Heart right ventricle (tissue), 16 donors: Measurements from ENCODE around the gene KRT83. TPM values are rescaled to one million over a fixed set of nuclear protein-coding genes. Genes with fewer than 3 reads are reported as not detected.

ENCODE experiments used
- ATAC-seq, 8 donors: fragments of 200-7000 bp; cut with Tn5 transposase; one replicate each; pipeline ENCODE4 v1.9.1; 2020; ENCODE audit warnings: mild to moderate bottlenecking in 8 of 8, moderate library complexity in 8 of 8, moderate number of reproducible peaks in 1 of 8
- DNase-seq, 2 donors: peaks; one replicate each; pipeline ENCODE4 v3.0.0-alpha.2; 2020
- H3K27ac ChIP-seq, 10 donors: fragments of 200-600 bp; sonication (generic) in 2 of 10; one replicate each; pipeline versions ENCODE4 v1.5.0 to v1.8.0; 2020 to 2022; ENCODE audit warnings: mild to moderate bottlenecking in 3 of 10
- H3K27me3 ChIP-seq, 7 donors: fragments of 200-600 bp; one replicate each; pipeline ENCODE4 v1.8.0; 2021 to 2022; ENCODE audit warnings: mild to moderate bottlenecking in 2 of 7
- H3K36me3 ChIP-seq, 9 donors: fragments of 200-600 bp; sonication (generic) in 1 of 9; one replicate each; pipeline versions ENCODE4 v1.5.0 to v1.8.0; 2020 to 2022; ENCODE audit warnings: mild to moderate bottlenecking in 2 of 9
- H3K4me1 ChIP-seq, 9 donors: fragments of 200-600 bp; sonication (generic) in 1 of 9; one replicate each; pipeline versions ENCODE4 v1.5.0 to v1.8.0; 2020 to 2022; ENCODE audit warnings: mild to moderate bottlenecking in 4 of 9
- H3K4me3 ChIP-seq, 10 donors: fragments of 200-600 bp; sonication (generic) in 2 of 10; one replicate each; pipeline versions ENCODE4 v1.5.0 to v1.8.0; 2020 to 2022; ENCODE audit warnings: mild to moderate bottlenecking in 7 of 10, moderate library complexity in 2 of 10
- H3K9me3 ChIP-seq, 11 donors: fragments of 200-600 bp in 10 of 11; sonication (generic) in 2 of 11; one replicate each; pipeline versions ENCODE4 v1.5.0 to v1.8.0; 2013 to 2022; ENCODE audit warnings: mild to moderate bottlenecking in 2 of 11, control low read depth in 1 of 11, moderate library complexity in 1 of 11
- WGBS, 2 donors: extraction: QIAGEN DNeasy Blood & Tissue Kit; methylation state at CpG; one replicate each; pipeline ENCODE4 v1.1.7; 2013; ENCODE audit warnings: inconsistent platforms in 1 of 2; 5-methylcytosine and 5-hydroxymethylcytosine counted together
- intact Hi-C, 10 donors: fragments of 100-400 bp; cut with DNase I; formaldehyde crosslinking; loops; one replicate each; pipeline versions ENCODE4 v1.11.1 to v1.14.2; 2022
- polyA plus RNA-seq, 2 donors: library from polyadenylated mRNA; stranded (reverse); fragments of 200-250 nt; gene quantifications; one replicate each; pipeline ENCODE4 v1.2.3, GENCODE V29; 2013
- total RNA-seq, 10 donors: library from RNA; stranded (reverse); fragmentation: NEBNext Ultra II Directional in 3 of 10; extraction: Animal tissue kit (Norgen Biotek cat#: 25700) in 3 of 10; gene quantifications; one replicate each; pipeline versions ENCODE4 v1.2.1 to v1.2.4, GENCODE V29; 2021 to 2023
- TF ChIP-seq, protein P1 (sequence below), 9 donors: fragments of 200-600 bp; sonication (generic) in 2 of 9; IDR thresholded peaks; one replicate each; pipeline versions ENCODE4 v1.5.0 to v1.8.0; 2021 to 2022; ENCODE audit warnings: antibody characterized with exemption in 9 of 9, mild to moderate bottlenecking in 5 of 9, moderate library complexity in 1 of 9
- donor health status: Arrhythmogenic right ventricular cardiomyopathy.
- donor health status: ischemic (EF 13 %, LVEDD 7.1; RV severe dilation, severe dysfunction).
- donor health status: healthy with polysubstance abuse.
- donor health status: DM: no; HTN: yes; CAD: no.
- donor health status: DM: no; HTN: no; CAD: no.
- donor health status: ischemic (EF 25% LVEDD 6.9; RV normal size, moderate dysfunction).
- donor health status: ischemic (EF 25% LVEDD 5.7; RV mildly dilated, moderate dysfunction).
- donor health status: healthy.
- donor health status: DM: yes; HTN: yes; CAD: no.
- donor health status: Ischemic cardiomyopathy.
- donor health status: ischemic (EF 35%, LVEDD 5.7; RV mildly dilated, moderate dysfunction).
- donor health status: nonischemic (EF 11% LVEDD 7.7; RV severe dilation, severe dysfunction).
- donor health status: DM: yes; HTN: yes; CAD: no.
- donor health status: PGD.
- donor health status: ischemic (EF 29% LVEDD 5.4; RV normal size, mild dysfunction).
- donor health status: nonischemic (EF 23%, LVEDD 6.1; RV moderate dilation, normal function).

KRT83 gene
- total and polyA plus RNA-seq, 12 donors = not detected

DNA sequence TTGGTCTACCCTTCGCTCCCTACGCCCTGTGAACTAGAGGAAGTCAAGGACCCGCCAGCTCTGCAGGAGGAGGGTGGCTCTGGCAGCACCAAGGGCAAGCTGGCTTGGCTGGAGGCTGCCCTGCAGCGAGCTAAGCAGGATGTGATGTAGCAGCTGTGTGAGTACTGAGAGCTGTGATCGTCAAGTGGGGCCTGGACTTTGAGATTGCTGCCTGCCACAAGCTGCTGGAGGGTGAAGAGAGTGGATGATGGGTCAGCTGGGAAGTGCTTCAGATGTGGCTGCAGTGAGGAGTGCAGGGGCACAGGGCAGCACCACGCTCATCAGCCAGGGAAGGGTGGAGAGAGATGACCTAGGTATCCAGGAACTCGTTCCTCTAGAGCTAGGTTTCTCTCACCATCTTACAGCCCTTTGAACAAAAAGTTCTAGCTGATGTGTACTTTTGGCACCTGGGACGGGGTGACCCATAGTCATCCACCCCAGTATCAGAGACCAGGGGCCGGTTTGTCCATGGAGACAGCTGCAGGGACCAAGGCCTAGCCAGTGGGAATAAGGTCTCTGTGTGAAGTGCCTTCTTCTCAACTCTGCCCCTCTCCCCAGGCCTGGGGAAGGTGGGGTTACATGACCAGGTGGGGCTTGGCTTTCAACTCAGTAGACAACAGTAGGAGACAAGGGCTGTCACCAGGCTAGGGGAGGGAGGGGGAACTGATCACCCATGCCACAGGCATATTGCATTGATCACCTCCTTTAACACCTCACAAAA, 43.5 kb downstream of the KRT83 start:
- H3K27me3 ChIP-seq = peaks cover 0 to 55% (median 27%) of the 10 kb centered on the region in 7 donors
- TF ChIP-seq, protein P1, sequence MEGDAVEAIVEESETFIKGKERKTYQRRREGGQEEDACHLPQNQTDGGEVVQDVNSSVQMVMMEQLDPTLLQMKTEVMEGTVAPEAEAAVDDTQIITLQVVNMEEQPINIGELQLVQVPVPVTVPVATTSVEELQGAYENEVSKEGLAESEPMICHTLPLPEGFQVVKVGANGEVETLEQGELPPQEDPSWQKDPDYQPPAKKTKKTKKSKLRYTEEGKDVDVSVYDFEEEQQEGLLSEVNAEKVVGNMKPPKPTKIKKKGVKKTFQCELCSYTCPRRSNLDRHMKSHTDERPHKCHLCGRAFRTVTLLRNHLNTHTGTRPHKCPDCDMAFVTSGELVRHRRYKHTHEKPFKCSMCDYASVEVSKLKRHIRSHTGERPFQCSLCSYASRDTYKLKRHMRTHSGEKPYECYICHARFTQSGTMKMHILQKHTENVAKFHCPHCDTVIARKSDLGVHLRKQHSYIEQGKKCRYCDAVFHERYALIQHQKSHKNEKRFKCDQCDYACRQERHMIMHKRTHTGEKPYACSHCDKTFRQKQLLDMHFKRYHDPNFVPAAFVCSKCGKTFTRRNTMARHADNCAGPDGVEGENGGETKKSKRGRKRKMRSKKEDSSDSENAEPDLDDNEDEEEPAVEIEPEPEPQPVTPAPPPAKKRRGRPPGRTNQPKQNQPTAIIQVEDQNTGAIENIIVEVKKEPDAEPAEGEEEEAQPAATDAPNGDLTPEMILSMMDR (IDR thresholded peaks at IDR 0.05) = no peak
- intact Hi-C loops = loop anchor here in 5 of 10 donors (5.0 to 10.0 kb wide), 5 partner anchors 60 to 120 kb away; no protein-coding TSS in a partner anchor
- H3K4me1 ChIP-seq = peaks cover 0 to 32% (median 10%) of the 10 kb centered on the region in 9 donors
- H3K4me3 ChIP-seq = no peak overlapping the region
- ATAC-seq (no peak), DNase-seq (no peak)
- no peaks in the 10 kb centered on the region for H3K36me3 ChIP-seq
- H3K27ac ChIP-seq = no peak overlapping the region
- no peaks in the 10 kb centered on the region for H3K9me3 ChIP-seq
- WGBS, 2 donors = 87% methylated on average over 9 of the region's 9 CpGs

DNA sequence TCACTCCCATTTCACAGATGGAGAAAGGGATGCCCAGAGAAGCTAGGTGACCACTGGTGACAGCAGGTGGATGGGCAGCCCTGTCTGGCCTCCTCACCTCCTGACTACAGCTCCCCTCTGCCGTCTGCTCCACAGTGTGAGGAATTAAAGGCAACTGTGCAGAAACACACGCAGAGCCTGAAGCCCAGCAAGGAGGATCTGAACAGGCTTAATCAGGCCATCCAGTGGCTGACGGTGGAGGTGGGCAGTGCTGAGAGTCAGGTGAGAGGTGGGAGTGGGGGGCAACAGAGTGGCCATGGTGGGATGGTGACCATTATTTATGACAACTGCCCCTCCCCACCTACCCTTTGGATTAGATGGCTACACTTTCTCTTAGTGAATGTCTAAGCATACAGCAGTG, 45.5 kb downstream of the KRT83 start:
- TF ChIP-seq, protein P1 (IDR thresholded peaks at IDR 0.05) = no peak
- intact Hi-C loops = loop anchor here in 5 of 10 donors (5.0 to 10.0 kb wide), 5 partner anchors 58 to 118 kb away; no protein-coding TSS in a partner anchor
- Histone ChIP-seq H3K36me3 (no peaks in the 10 kb centered on the region), H3K4me3 (no peak overlapping the region), H3K4me1 (peaks cover 0 to 22% (median 6%) of the 10 kb centered on the region in 9 donors), H3K27me3 (peaks cover 0 to 58% (median 32%) of the 10 kb centered on the region in 7 donors), H3K9me3 (no peaks in the 10 kb centered on the region), H3K27ac (no peak overlapping the region)
- WGBS, 2 donors = 65 to 81% methylated on average over 3 of the region's 3 CpGs
- no peak for DNase-seq
- ATAC-seq = no peak

DNA sequence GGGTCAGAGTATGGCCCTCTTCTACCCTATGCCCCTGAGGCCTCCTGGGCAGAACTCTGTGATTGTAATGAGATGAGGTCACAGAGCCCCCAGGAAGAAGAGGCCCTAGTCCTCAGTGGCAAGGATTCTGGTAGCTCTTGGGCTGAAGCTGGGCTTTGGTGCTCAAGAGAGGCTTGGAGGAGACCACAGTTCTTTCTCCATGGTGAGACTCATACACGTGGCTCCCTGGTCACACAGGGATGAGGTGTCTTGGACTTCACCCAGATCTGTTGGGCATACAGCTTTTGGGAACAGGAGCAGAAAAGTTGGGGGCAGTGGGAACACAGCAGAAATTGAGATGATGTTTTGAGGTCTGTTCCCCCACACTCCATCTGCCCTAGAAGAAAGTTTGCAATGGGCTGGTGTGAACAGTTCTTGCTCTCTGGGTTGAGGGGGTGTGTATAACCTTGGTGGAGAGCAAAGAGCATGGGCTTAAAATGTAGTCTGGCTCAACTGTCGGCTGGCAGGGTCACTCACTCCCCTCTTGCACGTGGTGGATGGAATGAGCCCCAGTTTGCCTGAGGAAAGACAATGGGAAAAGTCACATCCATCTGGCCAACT, 46.6 kb downstream of the KRT83 start, which contains the start of gene KRT86:
Gene KRT86 (plus strand): TSS at position 125 of the 600 bp plus-strand sequence. CDS start 27,272 bp downstream, outside the sequence.
- ATAC-seq (no peak), DNase-seq (no peak)
- H3K27me3 ChIP-seq = peaks cover 0 to 66% (median 35%) of the 10 kb centered on the region in 7 donors
- H3K36me3 ChIP-seq = no peaks in the 10 kb centered on the region
- H3K27ac ChIP-seq = no peak within 1 kb of the TSS
- no peaks in the 10 kb centered on the region for H3K9me3 ChIP-seq
- peaks cover 0 to 12% (median 0%) of the 10 kb centered on the region in 9 donors for H3K4me1 ChIP-seq
- H3K4me3 ChIP-seq = no peak within 1 kb of the TSS
- TF ChIP-seq, protein P1 (IDR thresholded peaks at IDR 0.05) = no peak
- 66 to 69% methylated on average over 3 of the region's 3 CpGs for WGBS, 2 donors
- intact Hi-C loops = loop anchor here in 5 of 10 donors (5.0 to 10.0 kb wide), 5 partner anchors 57 to 117 kb away; no protein-coding TSS in a partner anchor

DNA sequence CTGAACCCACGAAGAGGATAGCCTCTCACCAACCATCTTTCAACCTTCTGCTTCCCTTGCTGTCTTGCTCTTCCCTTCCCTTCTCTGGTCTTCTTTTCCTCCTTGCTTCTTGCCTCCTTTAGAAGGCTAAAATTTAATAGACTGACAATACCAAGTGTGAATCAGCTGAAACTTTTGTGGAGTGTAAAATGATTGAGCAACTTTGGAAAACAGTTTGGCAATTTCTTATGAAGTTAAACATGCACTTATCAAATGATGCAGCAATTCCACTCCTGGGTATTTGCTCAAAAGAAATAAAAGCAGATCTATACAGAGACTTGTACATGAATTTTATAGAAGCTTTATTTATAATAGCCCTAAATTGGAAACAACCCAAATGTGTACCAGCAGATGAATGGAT, 50.0 kb downstream of the KRT83 start:
- Histone ChIP-seq H3K4me1 (no peaks in the 10 kb centered on the region), H3K9me3 (no peaks in the 10 kb centered on the region), H3K27me3 (peaks cover 0 to 51% (median 18%) of the 10 kb centered on the region in 7 donors), H3K27ac (no peak overlapping the region), H3K4me3 (no peak overlapping the region), H3K36me3 (no peaks in the 10 kb centered on the region)
- TF ChIP-seq, protein P1 (IDR thresholded peaks at IDR 0.05) = no peak
- no peak for ATAC-seq
- no peak for DNase-seq
- intact Hi-C loops = loop anchor here in 1 of 10 donors (10.0 kb wide), 1 partner anchor 56 kb away; no protein-coding TSS in a partner anchor
- WGBS, 2 donors = 67 to 83% methylated on average over 1 of the region's 1 CpG
